Activated CD8-positive, alpha-beta T cell treated with anti-CD3 and anti-CD28 coated beads for 36 hours (primary cell): ENCODE measurements around the gene TEX261. TPM values are rescaled to one million over a fixed set of nuclear protein-coding genes. Genes with fewer than 3 reads are reported as not detected.
"Not testable (repeated sequence)": the region's sequence is repeated elsewhere in the genome, so short reads cannot be mapped to it uniquely, and the experiment has no call there.

Experiments
- ATAC-seq: fragments of 200-7000 bp; cut with Tn5 transposase; one replicate; pipeline ENCODE4 v1.10.0; 2021; ENCODE audit warnings: mild to moderate bottlenecking, moderate library complexity
- CTCF ChIA-PET: fragments of 350-600 bp; sonication (Branson Sonifier 250); formaldehyde crosslinking; loops from one replicate; lab custom pipeline; 2021; ENCODE audit warnings: antibody characterized with exemption; lab: Charles Lee
- POLR2A ChIA-PET: fragments of 350-600 bp; sonication (Branson Sonifier 250); formaldehyde crosslinking; loops from one replicate; lab custom pipeline; 2021; ENCODE audit warnings: antibody characterized with exemption; lab: Charles Lee
- DNase-seq: peaks from one replicate; pipeline ENCODE4 v3.0.0-alpha.2; 2020
- H3K27ac Mint-ChIP-seq: one replicate; pipeline ENCODE4 v1.8.0; 2021; ENCODE audit warnings: mild to moderate bottlenecking, mixed read lengths
- H3K27me3 Mint-ChIP-seq: one replicate; pipeline ENCODE4 v1.8.0; 2021; ENCODE audit warnings: mixed read lengths
- H3K36me3 Mint-ChIP-seq: one replicate; pipeline ENCODE4 v1.8.0; 2021; ENCODE audit warnings: low read depth, mixed read lengths
- H3K4me1 Mint-ChIP-seq: one replicate; pipeline ENCODE4 v1.8.0; 2021; ENCODE audit warnings: low read depth, mixed read lengths
- H3K4me3 Mint-ChIP-seq: one replicate; pipeline ENCODE4 v1.8.0; 2021; ENCODE audit warnings: mild to moderate bottlenecking, moderate library complexity, mixed read lengths
- H3K9me3 Mint-ChIP-seq: one replicate; pipeline ENCODE4 v1.8.0; 2021; ENCODE audit warnings: mixed read lengths
- intact Hi-C: fragments of 100-400 bp; cut with micrococcal nuclease; formaldehyde crosslinking; loops from one replicate; pipeline ENCODE4 v1.10.0; 2022
- total RNA-seq, 2 experiments: library from RNA; stranded (reverse); gene quantifications; one replicate each; pipeline ENCODE4 v1.2.3, GENCODE V29; 2021
- TF ChIP-seq, protein P1 (sequence below): fragments of 200-600 bp; IDR thresholded peaks from one replicate; pipeline ENCODE4 v1.8.0; 2022; ENCODE audit warnings: antibody characterized with exemption, mild to moderate bottlenecking

Gene TEX261
- total RNA-seq, result 10 to 100 TPM; 38.8 to 39.9 TPM

DNA sequence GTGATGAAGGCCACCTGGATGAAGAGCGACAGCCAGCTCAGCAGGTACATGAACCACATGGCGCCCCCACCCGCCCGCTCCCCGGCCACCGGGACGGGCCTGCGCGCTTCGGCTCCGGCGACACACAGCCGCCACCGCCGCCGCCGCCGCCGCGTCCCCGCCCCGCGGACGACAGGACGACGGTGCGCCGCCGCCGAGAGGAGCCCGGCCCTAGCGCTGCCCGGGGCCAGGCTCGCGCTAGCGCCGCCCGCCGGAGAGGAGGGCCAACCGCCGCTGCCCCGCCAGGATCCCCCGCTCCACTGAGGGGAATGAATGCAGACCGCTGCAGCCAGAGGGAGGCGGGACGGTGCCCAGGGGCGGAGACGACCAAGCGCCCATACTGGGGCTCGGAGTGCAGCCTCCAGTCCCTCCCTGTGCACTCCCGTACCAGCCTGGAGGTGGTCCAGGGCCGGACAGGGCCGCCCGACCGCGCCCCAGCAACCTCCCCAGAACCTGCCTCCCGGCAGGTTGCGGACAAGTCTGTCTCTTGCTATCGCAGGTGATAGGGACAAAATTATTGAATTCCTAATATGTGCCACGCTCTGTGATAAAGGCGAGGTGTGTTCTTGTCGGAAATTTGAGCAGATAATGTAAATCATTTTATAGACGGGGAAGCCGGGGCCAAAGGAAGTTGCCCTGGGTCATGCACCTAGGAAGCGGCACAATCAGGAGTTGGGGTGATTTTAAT, at the start of gene TEX261:
TSS of gene TEX261 (minus strand) at position 175 of the 727 bp plus-strand sequence. CDS start at position 59, 116 bp downstream.
- ATAC-seq (peak; percentile 98), DNase-seq (peak; percentile 90)
- intact Hi-C loops, result loop anchor here (2.0 kb wide), 1 partner anchor 30 kb away; no protein-coding TSS in a partner anchor
- Mint-ChIP-seq H3K36me3 (peaks cover 14% of the 10 kb centered on the region), H3K9me3 (no peaks in the 10 kb centered on the region), H3K27ac (peak within 1 kb of the TSS; percentile 92), H3K4me1 (peaks cover 29% of the 10 kb centered on the region), H3K27me3 (no peaks in the 10 kb centered on the region), H3K4me3 (peak within 1 kb of the TSS; percentile 99)
- ChIA-PET CTCF (interaction anchor here (1.1 kb wide), 1 partner anchor 8 kb away, joined by 3 read pairs; no protein-coding TSS in a partner anchor), POLR2A (interaction anchor here (0.7 to 1.9 kb wide), 3 partner anchors 10 to 1530 kb away, joined by 3 to 5 read pairs (median 4); no protein-coding TSS in a partner anchor)
- TF ChIP-seq, protein P1, sequence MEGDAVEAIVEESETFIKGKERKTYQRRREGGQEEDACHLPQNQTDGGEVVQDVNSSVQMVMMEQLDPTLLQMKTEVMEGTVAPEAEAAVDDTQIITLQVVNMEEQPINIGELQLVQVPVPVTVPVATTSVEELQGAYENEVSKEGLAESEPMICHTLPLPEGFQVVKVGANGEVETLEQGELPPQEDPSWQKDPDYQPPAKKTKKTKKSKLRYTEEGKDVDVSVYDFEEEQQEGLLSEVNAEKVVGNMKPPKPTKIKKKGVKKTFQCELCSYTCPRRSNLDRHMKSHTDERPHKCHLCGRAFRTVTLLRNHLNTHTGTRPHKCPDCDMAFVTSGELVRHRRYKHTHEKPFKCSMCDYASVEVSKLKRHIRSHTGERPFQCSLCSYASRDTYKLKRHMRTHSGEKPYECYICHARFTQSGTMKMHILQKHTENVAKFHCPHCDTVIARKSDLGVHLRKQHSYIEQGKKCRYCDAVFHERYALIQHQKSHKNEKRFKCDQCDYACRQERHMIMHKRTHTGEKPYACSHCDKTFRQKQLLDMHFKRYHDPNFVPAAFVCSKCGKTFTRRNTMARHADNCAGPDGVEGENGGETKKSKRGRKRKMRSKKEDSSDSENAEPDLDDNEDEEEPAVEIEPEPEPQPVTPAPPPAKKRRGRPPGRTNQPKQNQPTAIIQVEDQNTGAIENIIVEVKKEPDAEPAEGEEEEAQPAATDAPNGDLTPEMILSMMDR, result peak; percentile 59

DNA sequence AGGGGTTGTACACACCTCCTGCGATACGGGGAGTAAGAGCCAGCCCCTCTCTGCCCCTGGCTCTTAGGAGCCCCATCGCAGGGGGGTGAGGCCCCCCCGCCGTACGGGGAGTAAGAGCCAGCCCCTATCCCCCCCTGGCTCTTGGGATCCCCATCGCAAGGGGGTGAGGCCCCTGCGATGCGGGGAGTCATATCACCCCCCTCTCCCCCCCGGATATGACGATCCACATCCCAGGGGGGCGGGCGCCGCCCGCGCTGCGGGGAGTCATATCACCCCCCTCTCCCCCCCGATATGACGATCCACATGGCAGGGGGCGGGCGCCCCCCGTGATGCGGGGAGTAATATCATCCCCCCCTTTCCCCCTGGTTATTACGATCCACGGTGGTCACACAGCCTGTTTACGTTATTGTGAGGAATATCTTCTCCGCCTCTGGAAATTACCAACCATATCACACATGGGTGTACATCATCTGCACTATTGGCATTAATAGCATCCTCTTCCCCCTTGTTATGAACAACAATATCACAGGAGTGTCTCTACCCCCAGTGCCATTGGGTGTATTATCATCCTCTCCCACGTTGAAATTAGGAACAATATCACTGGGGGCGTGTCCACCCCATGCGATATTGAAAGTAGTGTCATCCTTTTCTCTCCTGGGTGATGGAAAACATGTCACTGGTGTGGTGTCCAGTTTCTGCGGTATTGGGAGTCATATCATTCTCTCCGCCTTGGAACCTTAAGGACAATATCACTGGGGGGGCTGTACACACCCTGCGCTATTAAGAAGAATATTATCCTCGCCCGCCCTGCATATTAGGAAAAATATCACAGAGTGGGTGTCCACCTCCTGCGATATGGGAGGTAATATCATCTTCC, 49.1 kb upstream of the TEX261 start:
- H3K27ac Mint-ChIP-seq, result no peak overlapping the region
- ATAC-seq (peak; percentile 69), DNase-seq (peak; percentile 31)
- peaks cover 6% of the 10 kb centered on the region for H3K27me3 Mint-ChIP-seq
- H3K9me3 Mint-ChIP-seq, result no peaks in the 10 kb centered on the region
- H3K4me3 Mint-ChIP-seq, result no peak overlapping the region
- intact Hi-C loops, result no loop called here
- CTCF ChIA-PET, result no interaction called here
- H3K36me3 Mint-ChIP-seq, result no peaks in the 10 kb centered on the region
- H3K4me1 Mint-ChIP-seq, result no peaks in the 10 kb centered on the region
- TF ChIP-seq, protein P1, result no peak
- POLR2A ChIA-PET, result no interaction called here

DNA sequence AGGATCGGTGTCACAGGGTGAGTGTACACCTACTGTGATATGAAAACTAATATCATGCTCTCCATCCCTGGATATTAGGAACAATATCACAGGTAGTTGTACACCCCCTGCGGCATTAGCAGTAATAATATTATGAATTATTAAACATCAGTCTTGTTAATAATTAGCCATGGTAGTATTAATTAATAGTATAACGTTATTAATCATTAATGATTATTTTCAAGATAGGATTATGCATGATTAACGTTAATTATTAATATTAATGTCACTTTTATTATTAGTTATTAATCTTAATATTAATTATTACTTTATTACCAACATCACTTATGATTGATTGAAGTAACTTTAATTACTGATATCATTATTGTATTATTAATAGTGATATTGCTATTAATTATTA, 47.6 kb upstream of the TEX261 start:
- TF ChIP-seq, protein P1, result no peak
- intact Hi-C loops, result no loop called here
- ATAC-seq (no peak), DNase-seq (no peak)
- ChIA-PET POLR2A (no interaction called here), CTCF (no interaction called here)
- Mint-ChIP-seq H3K4me3 (no peak overlapping the region), H3K9me3 (no peaks in the 10 kb centered on the region), H3K4me1 (no peaks in the 10 kb centered on the region), H3K27ac (no peak overlapping the region), H3K36me3 (no peaks in the 10 kb centered on the region), H3K27me3 (peaks cover 6% of the 10 kb centered on the region)

DNA sequence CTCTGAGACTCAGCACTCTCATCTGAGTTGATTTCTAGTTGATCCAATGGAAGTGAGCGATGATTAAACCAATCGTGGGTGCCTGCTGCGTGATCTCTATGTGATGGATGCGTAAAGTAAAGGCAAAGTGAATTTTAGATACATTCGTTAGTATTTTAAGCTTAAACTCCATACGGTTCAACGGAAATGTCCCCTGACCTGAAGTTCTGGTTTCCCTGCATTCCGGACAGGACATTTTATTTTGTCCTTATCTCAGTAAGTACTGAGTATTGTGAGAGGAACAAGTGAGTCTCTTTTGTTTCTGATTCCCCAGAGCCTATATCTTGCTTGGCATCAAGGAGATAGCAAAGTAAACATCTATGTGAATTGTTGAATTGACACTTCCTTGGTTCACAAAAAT, 41.6 kb upstream of the TEX261 start:
- intact Hi-C loops, H3K9me3 Mint-ChIP-seq, ATAC-seq, H3K27ac Mint-ChIP-seq, H3K4me1 Mint-ChIP-seq, DNase-seq, CTCF ChIA-PET, POLR2A ChIA-PET, H3K4me3 Mint-ChIP-seq, H3K36me3 Mint-ChIP-seq: not testable (repeated sequence)
- peaks cover 13% of the 10 kb centered on the region for H3K27me3 Mint-ChIP-seq

DNA sequence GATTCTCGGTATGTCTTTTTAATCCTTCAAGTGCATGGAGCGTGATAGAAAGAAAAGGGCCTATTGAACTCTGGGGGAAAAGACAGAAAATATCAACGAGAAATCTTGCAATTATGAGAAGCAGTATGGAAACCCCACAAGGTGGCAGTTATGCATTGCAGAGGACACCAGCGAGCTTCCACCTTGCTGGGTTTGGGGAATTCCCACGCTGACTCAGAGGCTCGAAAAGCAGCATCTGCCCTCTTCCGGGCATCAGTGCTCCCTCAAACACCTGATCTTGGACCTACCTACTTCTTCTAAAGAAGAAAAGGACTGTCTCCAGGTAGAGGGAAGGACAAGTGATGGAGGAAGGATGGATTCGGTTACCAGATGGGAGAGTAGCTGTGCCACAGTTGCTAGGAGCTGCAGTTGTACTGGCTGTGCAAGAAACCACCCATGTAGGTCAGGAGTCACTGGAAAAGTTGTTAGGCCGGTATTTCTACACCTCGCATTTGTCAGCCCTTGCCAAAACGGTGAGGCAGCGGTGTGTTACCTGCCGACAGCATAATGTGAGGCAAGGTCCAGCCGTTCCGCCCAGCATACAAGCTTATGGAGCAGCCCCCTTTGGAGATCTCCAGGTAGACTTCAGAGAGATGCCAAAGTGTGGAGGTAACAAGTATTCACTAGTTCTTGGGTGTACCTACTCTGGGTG, 29.0 kb upstream of the TEX261 start:
- H3K36me3 Mint-ChIP-seq, H3K9me3 Mint-ChIP-seq, H3K27me3 Mint-ChIP-seq, H3K4me3 Mint-ChIP-seq, ATAC-seq, intact Hi-C loops: not testable (repeated sequence)
- POLR2A ChIA-PET, result interaction anchor here (1.3 kb wide), 1 partner anchor 487 kb away, joined by 3 read pairs; no protein-coding TSS in a partner anchor
- TF ChIP-seq, protein P1, result peak; percentile 42
- H3K4me1 Mint-ChIP-seq, result peaks cover 12% of the 10 kb centered on the region
- H3K27ac Mint-ChIP-seq, result peak overlapping the region; percentile 55
- CTCF ChIA-PET, result interaction anchor here (1.2 to 3.2 kb wide), 6 partner anchors 22 to 487 kb away, joined by 3 to 13 read pairs (median 4); no protein-coding TSS in a partner anchor
- peak; percentile 86 for DNase-seq

DNA sequence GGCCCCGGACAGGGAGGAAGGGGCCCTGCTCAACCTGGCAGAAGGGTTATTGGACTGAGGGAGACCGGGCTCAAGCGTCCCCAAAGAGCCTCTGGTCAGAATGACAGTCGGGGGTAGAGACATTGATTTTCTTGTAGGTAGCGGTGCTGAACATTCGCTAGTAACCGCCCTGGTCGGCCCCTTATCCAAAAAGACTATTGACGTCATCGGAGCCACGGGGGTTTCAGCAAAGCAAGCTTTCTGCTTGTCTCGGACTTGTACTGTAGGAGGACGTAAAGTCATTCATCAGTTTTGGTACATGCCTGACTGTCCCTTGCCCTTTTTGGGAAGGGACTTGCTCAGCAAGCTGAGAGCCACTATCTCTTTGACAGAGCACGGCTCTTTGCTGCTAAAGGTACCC, 26.7 kb upstream of the TEX261 start:
- intact Hi-C loops, result not testable (repeated sequence)

DNA sequence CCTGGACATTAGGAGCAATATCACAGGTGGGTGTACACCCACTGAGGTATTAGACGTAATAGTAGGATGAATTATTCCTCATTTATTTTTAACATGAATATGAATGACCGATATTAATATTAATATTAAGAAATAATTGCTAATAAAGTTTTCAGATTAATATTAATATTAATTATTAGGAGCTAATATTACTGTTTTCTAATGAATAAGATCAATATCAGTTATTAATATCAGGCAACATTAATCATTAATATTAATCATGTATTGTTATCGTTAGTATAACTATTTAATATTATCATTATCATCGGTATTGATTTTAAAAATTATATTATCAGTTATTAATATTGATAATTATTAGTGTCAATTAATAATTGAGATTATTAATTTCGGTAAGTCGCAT, 25.3 kb upstream of the TEX261 start:
- H3K4me3 Mint-ChIP-seq, DNase-seq, POLR2A ChIA-PET, CTCF ChIA-PET, ATAC-seq, H3K36me3 Mint-ChIP-seq, intact Hi-C loops, H3K9me3 Mint-ChIP-seq, H3K27ac Mint-ChIP-seq, H3K27me3 Mint-ChIP-seq: not testable (repeated sequence)
- peaks cover 12% of the 10 kb centered on the region for H3K4me1 Mint-ChIP-seq

More for the DNA sequence above, 26.7 kb upstream of the TEX261 start:
- H3K36me3 Mint-ChIP-seq, ATAC-seq, POLR2A ChIA-PET, H3K27me3 Mint-ChIP-seq, H3K9me3 Mint-ChIP-seq, H3K27ac Mint-ChIP-seq, DNase-seq, H3K4me3 Mint-ChIP-seq: not testable (repeated sequence)
- H3K4me1 Mint-ChIP-seq, result peaks cover 12% of the 10 kb centered on the region
- CTCF ChIA-PET, result interaction anchor here (0.7 to 3.2 kb wide), 3 partner anchors 20 to 109 kb away, joined by 3 to 13 read pairs (median 4); partner anchors contain the start of gene MPHOSPH10
